ENCODE results near the gene EIF4E1B.

The EIF4E1B gene

GRCh38 chr5:176647843-176648473 lies 17.5 kb downstream of the EIF4E1B start:
- no peak for DNase-seq

GRCh38 chr5:176648474-176649194 lies 18.2 kb downstream of the EIF4E1B start:
- DNase-seq = peak in 1 of 2 experiments; percentile 28

- DNase-seq = no peak
These were observed 19.9 kb downstream of the EIF4E1B start for GRCh38 chr5:176650354-176650884.

GRCh38 chr5:176651472-176651980 lies 21.1 kb downstream of the EIF4E1B start:
- DNase-seq = no peak

GRCh38 chr5:176652136-176652535 lies 21.7 kb downstream of the EIF4E1B start:
- no peak for DNase-seq

- peak; percentile 86 to 90 for DNase-seq
These were observed 23.2 kb downstream of the EIF4E1B start for GRCh38 chr5:176653401-176654385.

- DNase-seq = peak in 1 of 2 experiments; percentile 23
These were observed 24.4 kb downstream of the EIF4E1B start for GRCh38 chr5:176654856-176655255.

- no peak for DNase-seq
These were observed 26.1 kb downstream of the EIF4E1B start for GRCh38 chr5:176656467-176656990.

GRCh38 chr5:176658007-176658599 lies 27.6 kb downstream of the EIF4E1B start:
- DNase-seq = peak; percentile 61 to 65

GRCh38 chr5:176658817-176659511 lies 28.5 kb downstream of the EIF4E1B start:
- no peak for DNase-seq

- DNase-seq = no peak
These were observed 29.0 kb downstream of the EIF4E1B start for GRCh38 chr5:176659512-176659839.

- no peak for DNase-seq
These were observed 29.5 kb downstream of the EIF4E1B start for GRCh38 chr5:176659860-176660461.

GRCh38 chr5:176660530-176660859 lies 30.0 kb downstream of the EIF4E1B start:
- DNase-seq = no peak

GRCh38 chr5:176660860-176661641 lies 30.6 kb downstream of the EIF4E1B start:
- peak; percentile 74 for DNase-seq

- no peak for DNase-seq
These were observed 31.2 kb downstream of the EIF4E1B start for GRCh38 chr5:176661676-176662075.

- DNase-seq = no peak
These were observed 32.2 kb downstream of the EIF4E1B start for GRCh38 chr5:176662371-176663333.

GRCh38 chr5:176663566-176663965 lies 33.1 kb downstream of the EIF4E1B start:
- DNase-seq = no peak

- no peak for DNase-seq
These were observed 34.0 kb downstream of the EIF4E1B start for GRCh38 chr5:176664479-176664878.

- DNase-seq = no peak
These were observed 34.4 kb downstream of the EIF4E1B start for GRCh38 chr5:176664886-176665285.

Data from activated CD4-positive, alpha-beta T cell treated with anti-CD3 and anti-CD28 coated beads, Interleukin-2, amount 50 U/mL, for 4 hours (primary cell).